ENCODE measurements around the gene LRCH4.

The LRCH4 gene

GRCh38 chr7:100585511-100586265 is at the start of gene LRCH4:
Gene LRCH4, minus strand, starts transcription at chr7:100586129. Its CDS starts 29 bp downstream, at chr7:100586100.
- DNase-seq = peak in 3 of 4 experiments; percentile 30 to 55 (median 45)

- peak; percentile 26 to 46 (median 38) for DNase-seq
These were observed 47.2 kb upstream of the LRCH4 start for GRCh38 chr7:100632951-100633717.

- DNase-seq = no peak
These were observed 44.1 kb upstream of the LRCH4 start for GRCh38 chr7:100630066-100630465.

GRCh38 chr7:100629117-100629716 is 43.3 kb upstream of the LRCH4 start:
- no peak for DNase-seq

GRCh38 chr7:100627238-100627549 is 41.3 kb upstream of the LRCH4 start:
- no peak for DNase-seq

GRCh38 chr7:100626530-100627237 is 40.8 kb upstream of the LRCH4 start:
- peak; percentile 75 to 84 (median 82) for DNase-seq

- no peak for DNase-seq
These were observed 40.1 kb upstream of the LRCH4 start for GRCh38 chr7:100626055-100626454.

GRCh38 chr7:100623951-100624824 is 38.3 kb upstream of the LRCH4 start:
- DNase-seq = no peak

GRCh38 chr7:100621554-100621953 is 35.6 kb upstream of the LRCH4 start:
- no peak for DNase-seq

- DNase-seq = no peak
These were observed 34.9 kb upstream of the LRCH4 start for GRCh38 chr7:100620804-100621203.

- DNase-seq = no peak
These were observed 34.3 kb upstream of the LRCH4 start for GRCh38 chr7:100620239-100620638.

- no peak for DNase-seq
These were observed 28.5 kb upstream of the LRCH4 start for GRCh38 chr7:100614308-100614861.

- DNase-seq = no peak
These were observed 27.7 kb upstream of the LRCH4 start for GRCh38 chr7:100613412-100614175.

GRCh38 chr7:100612730-100613390 is 26.9 kb upstream of the LRCH4 start:
- DNase-seq = no peak

- DNase-seq = peak; percentile 93 to 95 (median 94)
These were observed 26.2 kb upstream of the LRCH4 start, which contains the start of gene MOSPD3 for GRCh38 chr7:100611983-100612729. Gene MOSPD3, plus strand, starts transcription at chr7:100612540. Its CDS starts 252 bp downstream, at chr7:100612792.

- no peak for DNase-seq
These were observed 24.0 kb upstream of the LRCH4 start for GRCh38 chr7:100609958-100610357.

- DNase-seq = no peak
These were observed 21.2 kb upstream of the LRCH4 start for GRCh38 chr7:100607111-100607510.

GRCh38 chr7:100606313-100606712 is 20.4 kb upstream of the LRCH4 start:
- DNase-seq = no peak

Measured in activated CD4-positive, CD25-positive, alpha-beta regulatory T cell (primary cell).